HEK293T (cell line): Measurements from ENCODE around the gene TSC2.

Experiments used
- CTBP1 ChIP-seq: fragments of 450-650 bp; IDR thresholded peaks from 2 replicates; pipeline ENCODE4 v1.6.1; 2016; ENCODE audit warnings: borderline replicate concordance
- FOXA1 ChIP-seq: fragments of 450-650 bp; IDR thresholded peaks from 2 replicates; pipeline ENCODE4 v1.6.1; 2016; ENCODE audit warnings: mild to moderate bottlenecking
- FOXK2 ChIP-seq: fragments of 450-650 bp; IDR thresholded peaks from 2 replicates; pipeline ENCODE4 v1.6.1; 2016; ENCODE audit warnings: mild to moderate bottlenecking
- L3MBTL2 ChIP-seq: fragments of 450-650 bp; conservative IDR thresholded peaks from 2 replicates; pipeline ENCODE4 v1.6.1; 2016; ENCODE audit warnings: mild to moderate bottlenecking
- SUZ12 ChIP-seq: fragments of 450-650 bp; IDR thresholded peaks from 2 replicates; pipeline ENCODE4 v1.6.1; 2016; ENCODE audit warnings: mild to moderate bottlenecking
- ZNF384 ChIP-seq: fragments of 450-650 bp; IDR thresholded peaks from 2 replicates; pipeline ENCODE4 v1.6.1; 2016
- TF ChIP-seq, protein P1 (sequence below): fragments of 450-650 bp; IDR thresholded peaks from 2 replicates; pipeline ENCODE4 v1.6.1; 2016

DNA sequence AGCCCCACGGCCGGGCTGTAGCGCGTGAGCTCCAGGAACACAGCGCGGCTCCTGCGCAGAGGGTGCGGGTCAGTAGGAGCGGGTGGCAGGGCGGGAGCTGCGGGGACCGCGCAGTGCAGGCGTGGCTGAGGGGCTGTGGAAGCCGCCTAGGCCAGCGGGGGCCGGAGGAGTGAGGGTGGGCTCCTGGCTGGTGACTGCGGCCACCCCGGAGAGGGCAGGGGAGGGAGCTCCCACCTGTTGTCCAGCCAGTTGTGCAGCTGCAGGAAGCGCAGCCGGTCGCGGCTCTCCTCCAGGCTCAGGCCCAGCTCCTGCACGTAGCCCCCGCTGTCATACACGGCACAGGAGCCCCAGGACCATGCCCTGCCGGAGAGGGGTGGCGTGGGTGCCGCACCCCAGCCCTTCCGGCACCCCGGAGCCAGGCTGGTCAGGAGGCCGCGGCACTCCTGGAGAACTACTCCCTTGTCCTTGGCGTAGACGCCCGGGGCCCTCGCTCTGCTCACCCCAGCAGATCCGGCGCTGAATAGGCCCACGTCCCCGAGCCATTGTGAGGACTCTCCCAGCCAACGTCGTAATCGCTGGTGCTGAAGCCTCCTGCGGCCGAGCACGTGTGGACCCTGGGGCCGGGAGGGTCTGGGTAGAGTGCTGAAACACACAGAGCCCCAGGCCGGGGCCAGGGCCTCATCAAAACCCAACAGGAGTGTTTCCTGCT lies 43.9 kb downstream of the TSC2 start:
- TF ChIP-seq, protein P1, sequence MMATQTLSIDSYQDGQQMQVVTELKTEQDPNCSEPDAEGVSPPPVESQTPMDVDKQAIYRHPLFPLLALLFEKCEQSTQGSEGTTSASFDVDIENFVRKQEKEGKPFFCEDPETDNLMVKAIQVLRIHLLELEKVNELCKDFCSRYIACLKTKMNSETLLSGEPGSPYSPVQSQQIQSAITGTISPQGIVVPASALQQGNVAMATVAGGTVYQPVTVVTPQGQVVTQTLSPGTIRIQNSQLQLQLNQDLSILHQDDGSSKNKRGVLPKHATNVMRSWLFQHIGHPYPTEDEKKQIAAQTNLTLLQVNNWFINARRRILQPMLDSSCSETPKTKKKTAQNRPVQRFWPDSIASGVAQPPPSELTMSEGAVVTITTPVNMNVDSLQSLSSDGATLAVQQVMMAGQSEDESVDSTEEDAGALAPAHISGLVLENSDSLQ: no peak
- TF ChIP-seq CTBP1 (no peak), FOXA1 (no peak), SUZ12 (no peak), L3MBTL2 (no peak), FOXK2 (no peak), ZNF384 (no peak)
